Fibroblast of the conjunctiva (primary cell): Measurements from ENCODE around the gene WWTR1.

ENCODE experiments used
- DNase-seq: peaks from one replicate; pipeline ENCODE4 v3.0.0-alpha.2; 2010; ENCODE audit warnings: low read depth

Gene WWTR1

GRCh38 chr3:149567381-149567780, 90.4 kb downstream of the WWTR1 start:
- no peak for DNase-seq

DNA sequence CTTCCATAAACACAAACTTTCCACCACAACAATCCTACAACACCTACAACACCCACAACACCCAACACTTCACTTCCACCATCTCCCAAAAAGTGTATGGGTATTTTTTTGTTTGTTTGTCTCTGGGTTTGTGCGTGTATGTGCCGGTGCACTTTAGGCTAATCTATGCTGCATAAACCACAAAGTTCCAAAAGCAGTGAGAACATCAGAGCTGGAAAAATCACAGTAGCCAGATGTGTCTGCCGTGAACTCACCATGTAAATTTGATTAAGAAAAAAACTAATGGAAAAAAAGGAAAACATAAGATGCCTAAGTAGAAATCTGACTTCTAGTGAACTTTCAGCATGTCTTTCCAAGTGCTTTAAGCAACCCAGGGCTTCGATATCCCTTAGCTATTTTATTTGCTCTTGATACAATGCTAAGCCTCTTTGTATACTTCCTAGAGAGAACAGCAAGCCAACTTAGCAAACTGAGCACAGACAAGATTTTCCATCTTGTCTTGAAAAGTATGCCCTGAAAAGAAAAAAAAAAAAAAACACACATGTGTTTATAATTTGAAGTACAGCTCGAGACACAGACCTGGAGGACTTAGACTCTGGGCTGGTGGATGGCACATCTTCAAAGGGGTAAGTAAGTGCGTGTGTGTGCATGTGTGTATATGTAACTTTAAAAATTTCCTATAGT, 91.4 kb downstream of the WWTR1 start:
- DNase-seq: peak; percentile 51

DNA sequence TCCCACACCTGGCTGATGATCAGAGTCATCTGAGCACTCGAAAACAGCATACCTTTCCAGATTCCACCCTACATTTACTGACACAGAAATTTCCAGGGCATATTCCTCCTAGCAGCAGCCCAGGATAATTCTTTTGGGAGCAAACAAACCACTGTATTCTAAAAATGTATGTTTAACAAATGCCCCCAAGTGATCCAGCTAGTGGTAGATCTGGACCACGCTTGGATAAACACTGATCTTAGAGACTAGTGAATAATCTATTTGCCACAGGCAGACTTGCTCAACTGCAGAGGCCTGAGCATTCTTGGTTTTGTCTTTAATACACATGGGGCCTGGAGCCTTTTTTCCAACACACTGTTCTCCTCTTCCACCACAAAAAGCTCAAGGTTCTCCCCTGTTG, 93.7 kb downstream of the WWTR1 start:
- no peak for DNase-seq

- DNase-seq: no peak
These were observed 94.7 kb downstream of the WWTR1 start for GRCh38 chr3:149563114-149563513.

DNA sequence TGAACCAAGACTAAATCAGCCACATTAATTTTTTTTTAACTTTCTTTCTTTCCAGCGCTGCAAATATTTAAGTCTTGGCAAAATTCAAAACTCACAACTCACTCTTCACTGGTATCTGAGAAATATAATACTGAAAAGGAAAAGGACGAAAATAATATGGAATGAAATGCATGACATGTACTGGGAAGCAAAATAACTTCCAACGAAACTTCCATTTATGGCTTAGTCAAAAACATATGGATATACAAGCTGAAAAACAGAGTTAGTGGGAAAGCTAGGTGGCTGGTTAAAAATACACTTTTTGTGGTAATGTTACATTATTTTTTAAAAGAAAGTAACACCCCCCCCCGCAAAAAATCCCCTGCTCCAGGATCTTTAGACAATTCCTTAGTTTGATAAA, 97.2 kb downstream of the WWTR1 start:
- no peak for DNase-seq

DNA sequence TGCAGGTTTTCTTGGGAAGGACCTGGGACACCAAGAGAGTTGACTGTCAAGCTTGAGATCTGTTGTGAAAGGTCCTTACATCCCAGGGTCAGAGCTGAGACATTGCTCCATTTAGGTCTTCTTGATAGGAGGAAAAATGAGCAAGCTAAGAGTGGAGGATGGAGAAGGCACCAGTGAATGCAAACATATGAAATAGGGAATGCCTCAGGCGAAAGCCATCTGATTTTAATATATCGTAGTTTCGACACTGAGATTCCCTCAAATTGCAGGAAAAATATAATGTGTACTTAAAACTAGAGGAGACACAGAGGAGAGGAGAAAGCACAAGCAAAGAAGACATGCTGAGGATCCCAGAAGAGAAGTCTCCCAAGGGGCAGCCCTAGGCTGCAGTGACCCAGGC, 97.8 kb downstream of the WWTR1 start:
- no peak for DNase-seq

DNA sequence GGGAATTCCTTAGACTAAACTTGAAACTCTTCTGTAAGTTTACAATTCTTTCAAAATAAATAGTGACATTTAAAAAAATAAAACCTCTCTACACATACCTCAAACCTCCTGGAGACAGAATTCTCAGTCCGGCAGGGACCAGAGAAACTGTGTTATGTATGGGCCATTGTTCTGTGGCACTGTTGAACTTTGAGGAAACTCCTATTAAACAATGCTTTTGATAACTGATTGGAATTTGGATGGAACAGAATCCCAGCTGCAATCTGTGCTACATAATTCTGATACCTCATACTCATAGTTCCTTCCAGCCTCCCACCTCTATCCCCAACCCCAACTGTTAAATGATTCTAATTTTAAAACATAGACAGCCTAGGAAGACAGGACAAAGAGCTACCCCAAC, 98.3 kb downstream of the WWTR1 start:
- no peak for DNase-seq

- DNase-seq: no peak
These were observed 101.9 kb downstream of the WWTR1 start for GRCh38 chr3:149555927-149556326.

DNA sequence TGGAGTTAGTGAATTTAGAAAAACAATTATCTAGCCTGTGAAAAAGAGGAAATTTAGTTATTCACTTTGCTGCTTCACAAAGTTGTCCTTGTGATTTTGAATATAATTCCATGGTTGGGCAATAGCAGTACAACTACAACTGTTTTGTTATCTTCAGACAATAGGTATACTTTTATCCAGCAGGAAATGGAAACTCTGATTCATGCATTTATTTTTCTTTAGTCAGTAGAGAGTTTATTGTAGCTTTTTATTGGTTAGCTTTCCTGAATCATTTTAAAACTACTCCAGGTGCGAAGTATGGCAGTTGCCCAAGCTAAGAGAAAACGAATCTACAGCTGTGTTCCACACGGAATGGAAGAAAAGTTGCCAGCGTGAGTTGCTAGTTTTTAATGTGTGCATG, 103.0 kb downstream of the WWTR1 start:
- DNase-seq: no peak

GRCh38 chr3:149553781-149554451, 103.9 kb downstream of the WWTR1 start:
- peak; percentile 86 for DNase-seq

DNA sequence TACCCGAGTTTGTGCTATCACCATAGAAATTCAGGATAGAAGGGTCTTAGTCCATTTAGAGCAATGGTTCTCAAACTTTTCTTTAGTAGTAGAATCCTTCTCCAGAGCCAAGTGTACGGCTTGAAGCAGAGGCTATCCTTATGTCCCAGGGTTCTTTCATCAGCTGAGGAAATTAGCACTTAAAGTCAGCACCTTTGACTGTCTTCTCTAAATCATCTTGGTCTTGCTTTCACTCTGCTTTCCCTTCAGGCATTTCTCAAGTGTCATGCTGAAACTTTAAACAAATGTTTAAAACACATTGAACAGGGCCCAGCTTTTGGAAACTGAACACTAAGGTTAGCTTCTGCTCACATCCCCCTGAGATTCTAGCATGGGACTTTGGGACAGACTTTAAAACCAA, 105.1 kb downstream of the WWTR1 start:
- DNase-seq: no peak

GRCh38 chr3:149551500-149551899, 106.3 kb downstream of the WWTR1 start:
- no peak for DNase-seq

GRCh38 chr3:149548669-149549065, 109.2 kb downstream of the WWTR1 start:
- no peak for DNase-seq

- peak; percentile 84 for DNase-seq
These were observed 109.7 kb downstream of the WWTR1 start for GRCh38 chr3:149547954-149548668.

DNA sequence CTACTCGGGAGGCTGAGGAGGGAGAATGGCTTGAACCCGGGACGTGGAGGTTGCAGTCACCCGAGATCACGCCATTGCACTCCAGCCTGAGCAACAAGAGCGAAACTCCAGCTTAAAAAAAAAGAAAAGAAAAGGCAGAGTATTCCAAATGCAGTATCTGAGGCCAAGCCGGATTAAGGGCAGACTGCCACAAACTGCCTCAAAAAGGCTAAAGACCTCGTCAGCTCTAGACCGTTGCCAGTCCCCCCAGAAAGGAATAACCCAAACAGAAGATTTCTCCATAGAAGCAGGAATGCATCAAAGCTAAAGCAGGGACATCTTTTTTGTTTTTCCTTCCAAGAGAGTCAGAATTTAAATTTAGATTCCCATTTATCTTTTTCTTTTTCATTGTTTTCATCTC, 110.4 kb downstream of the WWTR1 start:
- DNase-seq: peak; percentile 81

DNA sequence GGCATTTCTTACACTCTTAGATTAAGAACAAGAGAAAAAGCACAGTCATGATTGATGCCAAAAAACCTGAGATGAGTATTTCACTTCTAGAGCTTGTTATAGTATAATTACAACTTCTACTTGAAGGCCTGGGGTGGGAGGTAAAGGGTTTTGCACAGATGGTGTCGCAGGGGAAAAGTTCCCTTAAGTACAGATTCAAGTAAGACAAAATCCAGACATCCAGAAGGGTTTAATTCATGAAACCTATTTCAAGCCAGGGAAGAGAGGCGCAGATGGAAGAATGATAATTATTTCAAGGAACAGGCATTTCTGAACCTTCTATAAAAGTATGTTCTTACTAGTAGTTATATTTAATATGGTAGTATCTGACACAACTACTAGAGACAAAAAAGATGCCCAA, 112.8 kb downstream of the WWTR1 start:
- DNase-seq: no peak

GRCh38 chr3:149542375-149543312, 115.2 kb downstream of the WWTR1 start:
- no peak for DNase-seq

DNA sequence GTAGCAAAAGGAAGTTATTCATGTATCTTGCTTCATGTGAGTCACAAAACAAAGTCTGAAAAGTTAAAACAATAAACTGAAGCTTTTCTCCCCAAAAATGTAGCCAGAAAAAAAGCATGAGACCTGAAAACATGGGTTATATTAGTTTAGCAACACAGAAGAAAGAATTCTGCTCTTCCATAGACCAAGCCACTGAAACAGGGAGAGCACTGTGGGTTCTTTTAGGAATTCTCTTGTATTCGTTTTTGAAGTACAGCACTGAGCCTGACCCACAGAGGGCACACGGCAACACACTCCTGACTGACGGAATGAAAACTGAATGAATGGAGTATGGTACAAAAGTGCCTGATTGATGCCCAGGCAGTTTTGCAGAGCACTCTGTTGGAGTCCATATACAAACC, 116.7 kb downstream of the WWTR1 start:
- DNase-seq: no peak

- no peak for DNase-seq
These were observed 119.5 kb downstream of the WWTR1 start for GRCh38 chr3:149538371-149538770.

DNA sequence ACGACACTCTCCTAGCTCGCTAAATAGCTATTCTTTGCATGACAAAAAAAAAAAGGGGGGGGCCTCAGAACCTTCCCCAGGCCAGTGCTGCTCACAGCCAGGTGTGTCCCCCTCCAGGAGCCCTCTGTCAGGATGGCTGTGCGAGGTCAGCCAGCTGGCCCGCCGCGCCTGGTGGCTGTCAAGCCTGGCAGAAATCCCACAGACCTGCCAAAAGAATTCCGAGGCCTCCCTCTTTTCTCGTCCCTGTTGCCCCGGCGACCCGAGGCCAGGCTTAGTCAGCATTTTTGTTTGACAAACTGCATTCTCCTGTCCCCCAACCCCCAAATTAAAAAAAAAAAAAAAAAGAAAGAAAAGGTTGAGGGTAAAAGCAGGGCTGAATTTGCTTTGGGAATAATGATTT, 121.4 kb downstream of the WWTR1 start:
- DNase-seq: no peak

DNA sequence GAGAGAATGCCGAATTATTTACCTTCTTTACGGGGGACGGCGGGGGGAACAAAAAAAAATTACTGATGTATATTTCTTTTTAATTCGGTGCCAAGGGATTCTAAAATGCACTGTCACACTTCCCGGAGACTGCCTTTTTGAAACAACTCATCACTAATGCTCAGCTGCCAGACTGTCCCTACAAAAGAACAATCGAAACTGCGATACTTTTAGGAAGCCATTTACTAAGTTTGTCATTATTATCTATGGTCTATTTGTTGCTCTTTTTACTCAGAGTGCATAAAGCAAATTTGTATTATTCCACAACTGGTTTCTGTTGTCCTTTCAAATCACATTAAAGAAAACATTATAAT, 122.5 kb downstream of the WWTR1 start:
- DNase-seq: no peak

DNA sequence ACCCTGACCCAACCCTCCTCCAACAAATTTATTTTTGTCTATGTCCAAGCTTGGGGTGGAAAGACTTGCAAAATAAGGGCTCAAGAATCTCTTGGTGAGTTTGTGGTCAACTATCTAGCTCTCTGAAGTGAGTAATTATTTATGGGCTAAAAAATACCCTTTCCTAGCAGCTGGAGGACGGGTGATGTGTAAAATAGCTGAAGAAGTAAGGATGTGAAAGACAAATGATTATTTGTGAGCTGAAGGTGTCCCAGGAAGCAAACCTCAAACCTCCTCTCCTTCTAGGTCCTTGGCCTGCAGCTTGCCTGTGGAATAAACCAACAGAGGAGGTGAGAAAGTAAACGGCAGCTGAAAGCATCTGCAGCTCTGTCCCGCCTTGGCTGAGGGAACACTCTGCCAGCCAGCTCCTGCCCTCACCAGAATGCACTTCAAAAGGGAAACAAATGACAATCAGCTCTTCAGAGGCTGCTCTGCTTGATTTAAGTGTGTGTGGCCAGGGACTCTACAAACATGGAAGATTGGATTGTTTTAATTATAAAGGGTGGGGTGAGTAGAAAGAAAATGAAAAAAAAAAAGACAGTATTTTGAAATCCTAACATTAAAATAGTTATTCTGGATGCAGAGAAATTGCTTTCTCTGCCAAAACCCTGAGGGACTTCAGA, 123.0 kb downstream of the WWTR1 start:
- DNase-seq: no peak
